22Rv1 (cell line): ENCODE results near the gene EED.

Experiments
- ZFX ChIP-seq: fragments of 450-650 bp; IDR thresholded peaks from 2 replicates; pipeline ENCODE4 v1.6.1; 2017; ENCODE audit warnings: antibody characterized with exemption, borderline replicate concordance
- TF ChIP-seq, protein P1 (sequence below): fragments of 450-650 bp; IDR thresholded peaks from 2 replicates; pipeline ENCODE4 v1.5.1; 2017; ENCODE audit warnings: mild to moderate bottlenecking

DNA sequence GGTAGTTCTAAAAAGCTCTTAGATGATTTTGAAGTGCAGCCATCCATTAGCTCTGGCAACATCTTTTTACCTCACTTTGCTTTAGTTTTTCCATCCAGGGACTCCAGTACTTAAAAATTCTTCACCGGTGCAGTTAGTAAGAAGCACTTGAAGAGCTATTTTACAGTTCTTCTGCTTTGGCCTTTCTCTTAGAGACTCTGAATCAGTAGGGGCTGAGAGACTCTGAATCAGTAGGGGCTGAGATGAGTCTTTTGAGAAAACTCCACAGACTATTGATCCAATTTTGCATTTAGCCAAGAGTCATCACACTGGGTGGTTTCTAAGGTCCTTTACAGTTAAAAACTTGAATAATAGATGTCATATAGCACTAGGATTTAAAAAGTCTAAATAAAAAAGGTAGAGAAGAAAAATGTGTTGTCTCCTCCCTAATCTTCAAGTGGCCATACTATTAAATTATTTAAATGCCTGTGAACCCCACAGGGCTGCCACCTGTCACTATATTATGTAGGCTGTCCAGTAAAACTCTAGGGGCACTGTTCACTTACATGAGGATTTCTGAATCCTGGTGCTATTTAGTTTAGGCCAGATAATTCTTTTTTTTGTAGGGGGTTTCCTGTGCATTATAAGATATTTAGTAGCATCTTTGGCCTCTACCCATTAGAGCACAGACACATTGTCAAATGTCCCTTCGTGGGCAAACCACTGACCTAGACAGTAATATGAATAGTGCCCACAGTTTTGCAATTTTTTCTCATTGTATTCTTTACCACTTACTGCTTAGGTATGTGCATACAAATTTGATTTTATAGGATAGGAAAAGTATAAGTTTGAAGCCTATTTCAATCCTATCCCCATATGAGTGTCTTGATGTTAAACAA lies 31.2 kb downstream of the EED start:
- TF ChIP-seq, protein P1, sequence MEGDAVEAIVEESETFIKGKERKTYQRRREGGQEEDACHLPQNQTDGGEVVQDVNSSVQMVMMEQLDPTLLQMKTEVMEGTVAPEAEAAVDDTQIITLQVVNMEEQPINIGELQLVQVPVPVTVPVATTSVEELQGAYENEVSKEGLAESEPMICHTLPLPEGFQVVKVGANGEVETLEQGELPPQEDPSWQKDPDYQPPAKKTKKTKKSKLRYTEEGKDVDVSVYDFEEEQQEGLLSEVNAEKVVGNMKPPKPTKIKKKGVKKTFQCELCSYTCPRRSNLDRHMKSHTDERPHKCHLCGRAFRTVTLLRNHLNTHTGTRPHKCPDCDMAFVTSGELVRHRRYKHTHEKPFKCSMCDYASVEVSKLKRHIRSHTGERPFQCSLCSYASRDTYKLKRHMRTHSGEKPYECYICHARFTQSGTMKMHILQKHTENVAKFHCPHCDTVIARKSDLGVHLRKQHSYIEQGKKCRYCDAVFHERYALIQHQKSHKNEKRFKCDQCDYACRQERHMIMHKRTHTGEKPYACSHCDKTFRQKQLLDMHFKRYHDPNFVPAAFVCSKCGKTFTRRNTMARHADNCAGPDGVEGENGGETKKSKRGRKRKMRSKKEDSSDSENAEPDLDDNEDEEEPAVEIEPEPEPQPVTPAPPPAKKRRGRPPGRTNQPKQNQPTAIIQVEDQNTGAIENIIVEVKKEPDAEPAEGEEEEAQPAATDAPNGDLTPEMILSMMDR, result no peak
- TF ChIP-seq ZFX, result no peak
